HepG2 (cell line): Measurements from ENCODE around the gene IER5L. TPM values are rescaled to one million over a fixed set of nuclear protein-coding genes. Genes with fewer than 3 reads are reported as not detected.

Experiments used
- FOXO1 ChIP-seq: sonication (generic); formaldehyde crosslinking; IDR thresholded peaks from 2 replicates; pipeline ENCODE4 v1.4.0; 2020; ENCODE audit warnings: missing genetic modification reagents
- FOXO4 ChIP-seq: sonication (generic); formaldehyde crosslinking; conservative IDR thresholded peaks from 2 replicates; pipeline ENCODE4 v1.8.1; 2023; ENCODE audit warnings: missing genetic modification reagents
- GATAD2A ChIP-seq: IDR thresholded peaks from 2 replicates; pipeline ENCODE4 v1.6.1; 2016
- GLI4 ChIP-seq: sonication (generic); formaldehyde crosslinking; IDR thresholded peaks from 2 replicates; pipeline ENCODE4 v1.5.1; 2020; ENCODE audit warnings: missing genetic modification reagents, mild to moderate bottlenecking, moderate library complexity, borderline replicate concordance
- HMGXB4 ChIP-seq, 2 experiments: sonication (generic) in 1 of 2; formaldehyde crosslinking in 1 of 2; IDR thresholded peaks; 2 replicates each; pipeline versions ENCODE4 v1.4.0 to v1.6.1; 2018 to 2020; ENCODE audit warnings: missing genetic modification reagents in 2 of 2, borderline replicate concordance in 1 of 2, low read depth in 1 of 2, mild to moderate bottlenecking in 1 of 2, missing biosample characterization in 1 of 2
- KDM1A ChIP-seq: IDR thresholded peaks from 2 replicates; pipeline ENCODE4 v1.6.1; 2016; ENCODE audit warnings: missing compliant biosample characterization
- KLF15 ChIP-seq: sonication (generic); formaldehyde crosslinking; IDR thresholded peaks from 2 replicates; pipeline ENCODE4 v1.8.1; 2023; ENCODE audit warnings: borderline replicate concordance, mild to moderate bottlenecking, inconsistent platforms, missing genetic modification reagents, mixed read lengths
- TFDP2 ChIP-seq: sonication (generic); formaldehyde crosslinking; IDR thresholded peaks from 2 replicates; pipeline ENCODE4 v1.4.0; 2020; ENCODE audit warnings: missing genetic modification reagents
- ZNF570 ChIP-seq: sonication (generic); formaldehyde crosslinking; IDR thresholded peaks from 2 replicates; pipeline ENCODE4 v1.4.0; 2020; ENCODE audit warnings: mild to moderate bottlenecking, missing genetic modification reagents, borderline replicate concordance
- polyA plus RNA-seq, 8 experiments: library from polyadenylated mRNA; depleted of rRNA in 3 of 8; stranded (reverse) in 7 of 8; unstranded in 1 of 8; fragments of >200 nt; fragmentation: Illumina TruSeq in 4 of 8; extraction: Trizol in 4 of 8; gene quantifications; 2 replicates each; pipeline versions ENCODE4 v1.2.1 to v1.2.3, GENCODE V29; 2011 to 2016; ENCODE audit warnings: low read depth in 4 of 8, missing spikeins in 1 of 8, mixed read lengths in 1 of 8; ENCODE audit not compliant: insufficient read depth in 1 of 8
- total RNA-seq, 5 experiments: library from RNA; depleted of rRNA; stranded (reverse); fragments of >200 nt; fragmentation: Illumina TruSeq; extraction: Trizol; gene quantifications; 2 replicates each; pipeline ENCODE4 v1.2.3, GENCODE V29; 2016; ENCODE audit warnings: low read depth in 1 of 5
- TF ChIP-seq, protein P1 (sequence below): sonication (generic); formaldehyde crosslinking; IDR thresholded peaks from 2 replicates; pipeline ENCODE4 v1.4.0; 2020; ENCODE audit warnings: missing genetic modification reagents, mild to moderate bottlenecking, borderline replicate concordance
- TF ChIP-seq, protein P2 (sequence below): sonication (generic); formaldehyde crosslinking; IDR thresholded peaks from 2 replicates; pipeline ENCODE4 v1.5.0; 2020; ENCODE audit warnings: mild to moderate bottlenecking, missing genetic modification reagents, borderline replicate concordance

The IER5L gene
- total and polyA plus RNA-seq, 2 of the 13 experiments (the other 11 are each of a cell fraction or from before 2014, with no cell fraction given): 1.8 to 3.3 TPM

- TF ChIP-seq, protein P1, sequence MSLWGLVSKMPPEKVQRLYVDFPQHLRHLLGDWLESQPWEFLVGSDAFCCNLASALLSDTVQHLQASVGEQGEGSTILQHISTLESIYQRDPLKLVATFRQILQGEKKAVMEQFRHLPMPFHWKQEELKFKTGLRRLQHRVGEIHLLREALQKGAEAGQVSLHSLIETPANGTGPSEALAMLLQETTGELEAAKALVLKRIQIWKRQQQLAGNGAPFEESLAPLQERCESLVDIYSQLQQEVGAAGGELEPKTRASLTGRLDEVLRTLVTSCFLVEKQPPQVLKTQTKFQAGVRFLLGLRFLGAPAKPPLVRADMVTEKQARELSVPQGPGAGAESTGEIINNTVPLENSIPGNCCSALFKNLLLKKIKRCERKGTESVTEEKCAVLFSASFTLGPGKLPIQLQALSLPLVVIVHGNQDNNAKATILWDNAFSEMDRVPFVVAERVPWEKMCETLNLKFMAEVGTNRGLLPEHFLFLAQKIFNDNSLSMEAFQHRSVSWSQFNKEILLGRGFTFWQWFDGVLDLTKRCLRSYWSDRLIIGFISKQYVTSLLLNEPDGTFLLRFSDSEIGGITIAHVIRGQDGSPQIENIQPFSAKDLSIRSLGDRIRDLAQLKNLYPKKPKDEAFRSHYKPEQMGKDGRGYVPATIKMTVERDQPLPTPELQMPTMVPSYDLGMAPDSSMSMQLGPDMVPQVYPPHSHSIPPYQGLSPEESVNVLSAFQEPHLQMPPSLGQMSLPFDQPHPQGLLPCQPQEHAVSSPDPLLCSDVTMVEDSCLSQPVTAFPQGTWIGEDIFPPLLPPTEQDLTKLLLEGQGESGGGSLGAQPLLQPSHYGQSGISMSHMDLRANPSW: no peak
- peak in 1 of 2 experiments; percentile 30; a peak in 3 of 4 replicates for TF ChIP-seq HMGXB4 (CRISPR knock-in tag; IDR thresholded peaks at IDR 0.05; ENCODE audit: borderline replicate concordance in 1 of 2, low read depth in 1 of 2)
- no peak for TF ChIP-seq KLF15 (CRISPR knock-in tag)
- TF ChIP-seq ZNF570 (CRISPR knock-in tag): no peak
- no peak for TF ChIP-seq FOXO4 (CRISPR knock-in tag)
- peak; percentile 42 for TF ChIP-seq FOXO1 (CRISPR knock-in tag)
- no peak for TF ChIP-seq KDM1A (CRISPR knock-in tag)
- TF ChIP-seq TFDP2 (CRISPR knock-in tag): peak; percentile 53; the same call in 1 of the 2 replicates
- no peak; the same call in 1 of the 2 replicates for TF ChIP-seq GATAD2A (CRISPR knock-in tag)
- TF ChIP-seq, protein P2, sequence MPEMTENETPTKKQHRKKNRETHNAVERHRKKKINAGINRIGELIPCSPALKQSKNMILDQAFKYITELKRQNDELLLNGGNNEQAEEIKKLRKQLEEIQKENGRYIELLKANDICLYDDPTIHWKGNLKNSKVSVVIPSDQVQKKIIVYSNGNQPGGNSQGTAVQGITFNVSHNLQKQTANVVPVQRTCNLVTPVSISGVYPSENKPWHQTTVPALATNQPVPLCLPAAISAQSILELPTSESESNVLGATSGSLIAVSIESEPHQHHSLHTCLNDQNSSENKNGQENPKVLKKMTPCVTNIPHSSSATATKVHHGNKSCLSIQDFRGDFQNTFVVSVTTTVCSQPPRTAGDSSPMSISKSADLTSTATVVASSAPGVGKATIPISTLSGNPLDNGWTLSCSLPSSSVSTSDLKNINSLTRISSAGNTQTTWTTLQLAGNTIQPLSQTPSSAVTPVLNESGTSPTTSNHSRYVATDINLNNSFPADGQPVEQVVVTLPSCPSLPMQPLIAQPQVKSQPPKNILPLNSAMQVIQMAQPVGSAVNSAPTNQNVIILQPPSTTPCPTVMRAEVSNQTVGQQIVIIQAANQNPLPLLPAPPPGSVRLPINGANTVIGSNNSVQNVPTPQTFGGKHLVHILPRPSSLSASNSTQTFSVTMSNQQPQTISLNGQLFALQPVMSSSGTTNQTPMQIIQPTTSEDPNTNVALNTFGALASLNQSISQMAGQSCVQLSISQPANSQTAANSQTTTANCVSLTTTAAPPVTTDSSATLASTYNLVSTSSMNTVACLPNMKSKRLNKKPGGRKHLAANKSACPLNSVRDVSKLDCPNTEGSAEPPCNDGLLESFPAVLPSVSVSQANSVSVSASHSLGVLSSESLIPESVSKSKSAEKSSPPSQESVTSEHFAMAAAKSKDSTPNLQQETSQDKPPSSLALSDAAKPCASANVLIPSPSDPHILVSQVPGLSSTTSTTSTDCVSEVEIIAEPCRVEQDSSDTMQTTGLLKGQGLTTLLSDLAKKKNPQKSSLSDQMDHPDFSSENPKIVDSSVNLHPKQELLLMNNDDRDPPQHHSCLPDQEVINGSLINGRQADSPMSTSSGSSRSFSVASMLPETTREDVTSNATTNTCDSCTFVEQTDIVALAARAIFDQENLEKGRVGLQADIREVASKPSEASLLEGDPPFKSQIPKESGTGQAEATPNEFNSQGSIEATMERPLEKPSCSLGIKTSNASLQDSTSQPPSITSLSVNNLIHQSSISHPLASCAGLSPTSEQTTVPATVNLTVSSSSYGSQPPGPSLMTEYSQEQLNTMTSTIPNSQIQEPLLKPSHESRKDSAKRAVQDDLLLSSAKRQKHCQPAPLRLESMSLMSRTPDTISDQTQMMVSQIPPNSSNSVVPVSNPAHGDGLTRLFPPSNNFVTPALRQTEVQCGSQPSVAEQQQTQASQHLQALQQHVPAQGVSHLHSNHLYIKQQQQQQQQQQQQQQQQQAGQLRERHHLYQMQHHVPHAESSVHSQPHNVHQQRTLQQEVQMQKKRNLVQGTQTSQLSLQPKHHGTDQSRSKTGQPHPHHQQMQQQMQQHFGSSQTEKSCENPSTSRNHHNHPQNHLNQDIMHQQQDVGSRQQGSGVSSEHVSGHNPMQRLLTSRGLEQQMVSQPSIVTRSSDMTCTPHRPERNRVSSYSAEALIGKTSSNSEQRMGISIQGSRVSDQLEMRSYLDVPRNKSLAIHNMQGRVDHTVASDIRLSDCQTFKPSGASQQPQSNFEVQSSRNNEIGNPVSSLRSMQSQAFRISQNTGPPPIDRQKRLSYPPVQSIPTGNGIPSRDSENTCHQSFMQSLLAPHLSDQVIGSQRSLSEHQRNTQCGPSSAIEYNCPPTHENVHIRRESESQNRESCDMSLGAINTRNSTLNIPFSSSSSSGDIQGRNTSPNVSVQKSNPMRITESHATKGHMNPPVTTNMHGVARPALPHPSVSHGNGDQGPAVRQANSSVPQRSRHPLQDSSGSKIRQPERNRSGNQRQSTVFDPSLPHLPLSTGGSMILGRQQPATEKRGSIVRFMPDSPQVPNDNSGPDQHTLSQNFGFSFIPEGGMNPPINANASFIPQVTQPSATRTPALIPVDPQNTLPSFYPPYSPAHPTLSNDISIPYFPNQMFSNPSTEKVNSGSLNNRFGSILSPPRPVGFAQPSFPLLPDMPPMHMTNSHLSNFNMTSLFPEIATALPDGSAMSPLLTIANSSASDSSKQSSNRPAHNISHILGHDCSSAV: no peak
- TF ChIP-seq GLI4 (CRISPR knock-in tag): peak; percentile 44; the same call in 1 of the 2 replicates
Observed at GRCh38 chr9:129139233-129139992, 38.6 kb downstream of the IER5L start (continued).
